HepG2 (cell line): ENCODE results near the gene DSCAM. TPM values are rescaled to one million over a fixed set of nuclear protein-coding genes. Genes with fewer than 3 reads are reported as not detected.

Experiments used
- ATAC-seq: fragments of 200-7000 bp; cut with Tn5 transposase; 3 replicates; pipeline ENCODE4 v1.9.1; 2020; ENCODE audit warnings: mild to moderate bottlenecking, moderate library complexity
- BruUV-seq: library from RNA; stranded (reverse); fragments of 400-500 nt; replicated peaks from 2 replicates; lab custom pipeline; 2021; lab: Mats Ljungman, UMichigan
- CTCF ChIA-PET: fragments of 300-600 bp; formaldehyde crosslinking; extraction: SDS; loops from one replicate; lab custom pipeline; 2021; ENCODE audit warnings: low total read pairs, inconsistent platforms, low intra/inter-chr PET ratio; lab: Yijun Ruan, JAX
- POLR2A ChIA-PET: fragments of 350-600 bp; sonication (Branson Sonifier 250); formaldehyde crosslinking; loops from one replicate; lab custom pipeline; 2020; ENCODE audit warnings: antibody characterized with exemption, inconsistent platforms; lab: Yijun Ruan, JAX
- DNase-seq: peaks from one replicate; pipeline ENCODE4 v3.0.0-alpha.2; 2015; ENCODE audit warnings: low spot score
- FAIRE-seq: peaks from 3 replicates; lab custom pipeline; 2011; peaks lifted over from hg19 to GRCh38; lab: Jason Lieb, UNC
- H2AFZ ChIP-seq: one replicate; pipeline ENCODE4 v1.6.1; 2011; ENCODE audit warnings: low read length, inconsistent platforms
- H3K27ac ChIP-seq: fragments of 300-600 bp; 3 replicates; pipeline ENCODE4 v1.8.0; 2011; ENCODE audit warnings: mixed run types, mild to moderate bottlenecking, mixed read lengths, low read length, inconsistent platforms; ENCODE audit not compliant: insufficient read depth; ENCODE audit errors: extremely low read length
- H3K27me3 ChIP-seq, 2 experiments: fragments of 200-600 bp in 1 of 2; 2 replicates in 1 of 2; 3 replicates in 1 of 2; pipeline versions ENCODE4 v1.6.0 to v1.8.0; 2011; ENCODE audit warnings: low read length in 2 of 2, mild to moderate bottlenecking in 2 of 2, moderate library complexity in 2 of 2, inconsistent platforms in 1 of 2; ENCODE audit not compliant: insufficient read depth in 2 of 2, control insufficient read depth in 1 of 2
- H3K36me3 ChIP-seq, 2 experiments: fragments of 200-600 bp in 1 of 2; replicated peaks in 1 of 2; 2 replicates in 1 of 2; 3 replicates in 1 of 2; pipeline versions ENCODE4 v1.5.1 to v1.8.0; 2011; ENCODE audit warnings: low read length in 2 of 2, inconsistent platforms in 1 of 2; ENCODE audit not compliant: insufficient read depth in 2 of 2, control insufficient read depth in 1 of 2
- H3K4me1 ChIP-seq: 2 replicates; pipeline ENCODE4 v1.5.1; 2012; ENCODE audit warnings: low read length, inconsistent platforms; ENCODE audit not compliant: insufficient read depth
- H3K4me2 ChIP-seq: 2 replicates; pipeline ENCODE4 v1.6.0; 2011; ENCODE audit warnings: low read depth, low read length, inconsistent platforms
- H3K4me3 ChIP-seq, 3 experiments: fragments of 200-600 bp in 1 of 3; sonication (generic), shearing (Covaris generic) in 1 of 3; replicated peaks in 1 of 3; 2 replicates each; pipeline ENCODE4 v1.5.1; 2011 to 2016; ENCODE audit warnings: low read length in 3 of 3, inconsistent platforms in 2 of 3, low read depth in 2 of 3, mild to moderate bottlenecking in 2 of 3, control low read depth in 1 of 3, mixed read lengths in 1 of 3; ENCODE audit not compliant: insufficient read depth in 1 of 3
- H3K79me2 ChIP-seq: one replicate; pipeline ENCODE4 v1.6.1; 2011; ENCODE audit warnings: low read length, inconsistent platforms; ENCODE audit not compliant: insufficient read depth
- H3K9ac ChIP-seq: 2 replicates; pipeline ENCODE4 v1.6.0; 2011; ENCODE audit warnings: mild to moderate bottlenecking, low read depth, low read length, inconsistent platforms; ENCODE audit not compliant: insufficient read depth
- H3K9me3 ChIP-seq: 2 replicates; pipeline ENCODE4 v1.5.1; 2012; ENCODE audit warnings: mild to moderate bottlenecking, low read length
- H4K20me1 ChIP-seq: 2 replicates; pipeline ENCODE4 v1.6.0; 2011; ENCODE audit warnings: inconsistent platforms, mild to moderate bottlenecking, low read length, moderate library complexity; ENCODE audit not compliant: insufficient read depth
- CENPT ChIP-seq: sonication (generic); formaldehyde crosslinking; IDR thresholded peaks from 2 replicates; pipeline ENCODE4 v1.8.0; 2022; ENCODE audit warnings: low read depth, mild to moderate bottlenecking, moderate library complexity, missing genetic modification reagents
- CREB1 ChIP-seq, 2 experiments: fragments of 450-650 bp in 1 of 2; IDR thresholded peaks; 2 replicates each; pipeline ENCODE4 v1.6.1; 2016 to 2017; ENCODE audit warnings: control low read depth in 1 of 2, mild to moderate bottlenecking in 1 of 2, missing compliant biosample characterization in 1 of 2, missing genetic modification characterization in 1 of 2
- GTF3A ChIP-seq: sonication (generic); formaldehyde crosslinking; conservative IDR thresholded peaks from 2 replicates; pipeline ENCODE4 v1.4.0; 2020; ENCODE audit warnings: mild to moderate bottlenecking, missing genetic modification reagents
- KAT2B ChIP-seq: fragments of 150-350 bp; IDR thresholded peaks from 2 replicates; pipeline ENCODE4 v1.6.1; 2014; ENCODE audit warnings: low read depth, low read length, borderline replicate concordance
- MYNN ChIP-seq: sonication (generic); formaldehyde crosslinking; IDR thresholded peaks from 2 replicates; pipeline ENCODE4 v1.4.0; 2020; ENCODE audit warnings: mild to moderate bottlenecking, low read depth, missing genetic modification reagents
- SIN3B ChIP-seq: fragments of 150-350 bp; IDR thresholded peaks from 2 replicates; pipeline ENCODE4 v1.6.1; 2014; ENCODE audit warnings: low read length
- SP2 ChIP-seq: sonication (generic); formaldehyde crosslinking; IDR thresholded peaks from 2 replicates; pipeline ENCODE4 v1.5.1; 2020; ENCODE audit warnings: mild to moderate bottlenecking, missing genetic modification reagents
- ZNF672 ChIP-seq: sonication (generic); formaldehyde crosslinking; IDR thresholded peaks from 2 replicates; pipeline ENCODE4 v1.8.1; 2022; ENCODE audit warnings: missing genetic modification reagents
- ZNF709 ChIP-seq: sonication (generic); formaldehyde crosslinking; IDR thresholded peaks from 2 replicates; pipeline ENCODE4 v1.5.0; 2020; ENCODE audit warnings: mild to moderate bottlenecking, missing genetic modification reagents
- WGBS: methylation state at CpG from one replicate; pipeline ENCODE4 v1.1.6; 2017; ENCODE audit warnings: low lambda C conversion rate; 5-methylcytosine and 5-hydroxymethylcytosine counted together
- in situ Hi-C: cut with HindIII; loops from 2 replicates; pipeline ENCODE4 v1.10.0; 2017; ENCODE audit warnings: low pct_unique_long_range_greater_than_20kb; ENCODE audit not compliant: extremely low pct_ligation_motif_present
- intact Hi-C: fragments of 100-400 bp; cut with micrococcal nuclease; formaldehyde crosslinking; loops from one replicate; pipeline ENCODE4 v1.10.0; 2022; ENCODE audit not compliant: unreplicated experiment
- polyA plus RNA-seq, 8 experiments: library from polyadenylated mRNA; depleted of rRNA in 3 of 8; stranded (reverse) in 7 of 8; unstranded in 1 of 8; fragments of >200 nt; fragmentation: Illumina TruSeq in 4 of 8; extraction: Trizol in 4 of 8; gene quantifications; 2 replicates each; pipeline versions ENCODE4 v1.2.1 to v1.2.3, GENCODE V29; 2011 to 2016; ENCODE audit warnings: low read depth in 4 of 8, missing spikeins in 1 of 8, mixed read lengths in 1 of 8; ENCODE audit not compliant: insufficient read depth in 1 of 8
- total RNA-seq, 5 experiments: library from RNA; depleted of rRNA; stranded (reverse); fragments of >200 nt; fragmentation: Illumina TruSeq; extraction: Trizol; gene quantifications; 2 replicates each; pipeline ENCODE4 v1.2.3, GENCODE V29; 2016; ENCODE audit warnings: low read depth in 1 of 5
- TF ChIP-seq, protein P1 (sequence below): sonication (generic); formaldehyde crosslinking; IDR thresholded peaks from 2 replicates; pipeline ENCODE4 v1.9.0; 2021; ENCODE audit warnings: missing genetic modification reagents, mild to moderate bottlenecking, borderline replicate concordance

DSCAM gene
- total and polyA plus RNA-seq, 2 of the 13 experiments (the other 11 are each of a cell fraction or from before 2014, with no cell fraction given): not detected

DNA sequence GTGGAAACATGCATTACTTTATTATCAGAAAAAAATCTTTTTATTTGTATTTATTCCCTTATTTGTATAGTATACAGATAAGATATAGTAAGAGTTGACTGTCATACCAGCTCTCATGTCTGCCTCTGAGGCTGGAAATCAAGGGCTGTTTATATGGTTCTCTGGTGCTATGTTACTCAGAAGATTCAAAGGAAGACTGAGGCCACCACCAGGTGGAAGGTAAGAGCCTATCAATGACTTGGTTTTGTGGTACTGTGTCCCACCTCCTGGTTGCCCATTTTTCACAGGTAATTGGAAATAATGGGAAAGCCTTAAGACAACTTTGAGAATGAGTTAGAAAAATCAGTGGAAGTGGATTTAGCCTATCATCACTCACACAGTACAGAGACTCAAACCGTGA lies 342.1 kb downstream of the DSCAM start:
- 0% methylated on average over 1 of the region's 1 CpG for WGBS
- H3K4me1 ChIP-seq: no peaks in the 10 kb centered on the region
- H3K36me3 ChIP-seq: no peaks in the 10 kb centered on the region
- intact Hi-C loops: no loop called here
- H3K79me2 ChIP-seq: no peaks in the 10 kb centered on the region
- no peaks in the 10 kb centered on the region for H3K27me3 ChIP-seq
- peaks cover 69% of the 10 kb centered on the region for H3K9me3 ChIP-seq
- H4K20me1 ChIP-seq: no peaks in the 10 kb centered on the region
- CTCF ChIA-PET: no interaction called here
- FAIRE-seq: no peak
- BruUV-seq: no TSS peak
- H3K27ac ChIP-seq: no peak overlapping the region
- ATAC-seq: no peak
- no peak overlapping the region for H3K4me3 ChIP-seq
- H2AFZ ChIP-seq: no peak overlapping the region
- DNase-seq: no peak
- no peak for TF ChIP-seq KAT2B
- TF ChIP-seq GTF3A (CRISPR knock-in tag): no peak
- no peak for TF ChIP-seq ZNF709 (CRISPR knock-in tag)
- TF ChIP-seq CREB1 (IDR thresholded peaks at IDR 0.05): no peak
- TF ChIP-seq CREB1 (CRISPR knock-in tag; IDR thresholded peaks at IDR 0.05): no peak
- no peak for TF ChIP-seq SP2 (CRISPR knock-in tag)
- TF ChIP-seq CENPT (CRISPR knock-in tag): no peak
- TF ChIP-seq SIN3B: no peak
- no peak for TF ChIP-seq ZNF672 (CRISPR knock-in tag)
- no peak for TF ChIP-seq MYNN (CRISPR knock-in tag)
- TF ChIP-seq, protein P1, sequence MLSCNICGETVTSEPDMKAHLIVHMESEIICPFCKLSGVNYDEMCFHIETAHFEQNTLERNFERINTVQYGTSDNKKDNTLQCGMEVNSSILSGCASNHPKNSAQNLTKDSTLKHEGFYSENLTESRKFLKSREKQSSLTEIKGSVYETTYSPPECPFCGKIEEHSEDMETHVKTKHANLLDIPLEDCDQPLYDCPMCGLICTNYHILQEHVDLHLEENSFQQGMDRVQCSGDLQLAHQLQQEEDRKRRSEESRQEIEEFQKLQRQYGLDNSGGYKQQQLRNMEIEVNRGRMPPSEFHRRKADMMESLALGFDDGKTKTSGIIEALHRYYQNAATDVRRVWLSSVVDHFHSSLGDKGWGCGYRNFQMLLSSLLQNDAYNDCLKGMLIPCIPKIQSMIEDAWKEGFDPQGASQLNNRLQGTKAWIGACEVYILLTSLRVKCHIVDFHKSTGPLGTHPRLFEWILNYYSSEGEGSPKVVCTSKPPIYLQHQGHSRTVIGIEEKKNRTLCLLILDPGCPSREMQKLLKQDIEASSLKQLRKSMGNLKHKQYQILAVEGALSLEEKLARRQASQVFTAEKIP (CRISPR knock-in tag): no peak
- POLR2A ChIA-PET: no interaction called here
- no peak overlapping the region for H3K9ac ChIP-seq
- no peak overlapping the region for H3K4me2 ChIP-seq
- in situ Hi-C loops: no loop called here
